HG03175 (cell line): ENCODE results near the gene DAO.

Experiments
- ATAC-seq: cut with Tn5 transposase; IDR thresholded peaks from one replicate; pipeline ENCODE4 v1.9.1; 2021; ENCODE audit warnings: mild to moderate bottlenecking, moderate library complexity; ENCODE audit not compliant: unreplicated experiment

The DAO gene

DNA sequence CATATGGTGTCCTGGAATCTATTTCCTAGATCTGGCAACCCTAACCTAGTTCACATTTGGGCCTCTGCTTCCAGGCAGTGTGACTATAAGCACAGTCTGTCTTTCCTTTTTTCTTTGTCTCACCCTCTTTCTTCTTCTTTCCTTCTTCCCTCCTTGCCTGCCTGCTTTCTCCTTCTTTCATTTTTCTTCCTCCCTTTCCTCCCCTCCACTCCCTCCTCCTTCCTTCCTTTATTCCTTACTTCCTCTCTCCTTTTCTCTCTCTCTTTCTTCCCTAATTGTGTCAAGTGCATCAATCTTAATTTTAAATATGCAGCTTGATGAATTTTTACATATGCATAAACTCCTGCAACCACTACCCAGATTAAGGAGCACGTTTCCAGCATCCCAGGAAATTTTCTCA, 4.6 kb upstream of the DAO start:
- ATAC-seq: no peak

DNA sequence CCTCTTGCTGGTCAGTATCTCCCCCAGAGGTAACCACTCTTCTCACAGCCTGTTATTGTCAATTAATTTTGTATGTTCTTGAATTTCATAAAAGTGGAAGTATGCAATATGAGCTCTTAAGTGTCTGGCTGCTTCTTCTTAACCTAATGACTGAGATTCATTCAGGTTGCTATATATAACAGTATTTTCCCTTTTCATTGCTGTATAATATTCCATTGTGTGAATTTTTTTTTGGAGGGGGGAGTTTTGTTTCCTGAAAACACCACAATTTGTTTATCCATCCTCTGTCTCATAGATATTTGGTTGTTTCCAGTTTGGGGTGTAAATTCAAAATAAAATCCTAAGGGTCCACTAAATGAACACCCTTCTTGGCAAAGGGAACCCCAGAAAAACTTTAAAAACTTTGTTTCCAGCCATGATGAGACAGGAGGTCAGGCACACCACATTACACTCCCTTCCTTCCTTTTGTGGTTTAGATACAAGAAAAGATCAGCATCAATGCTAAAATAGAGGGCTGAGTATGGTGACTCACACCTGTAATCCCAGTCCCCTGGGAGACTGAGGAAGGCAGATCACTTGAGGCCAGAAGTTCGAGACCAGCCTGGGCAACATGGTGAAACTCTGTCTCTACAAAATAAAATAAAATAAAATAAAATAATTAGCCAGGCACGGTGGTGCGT, 4.1 kb upstream of the DAO start:
- ATAC-seq: no peak

DNA sequence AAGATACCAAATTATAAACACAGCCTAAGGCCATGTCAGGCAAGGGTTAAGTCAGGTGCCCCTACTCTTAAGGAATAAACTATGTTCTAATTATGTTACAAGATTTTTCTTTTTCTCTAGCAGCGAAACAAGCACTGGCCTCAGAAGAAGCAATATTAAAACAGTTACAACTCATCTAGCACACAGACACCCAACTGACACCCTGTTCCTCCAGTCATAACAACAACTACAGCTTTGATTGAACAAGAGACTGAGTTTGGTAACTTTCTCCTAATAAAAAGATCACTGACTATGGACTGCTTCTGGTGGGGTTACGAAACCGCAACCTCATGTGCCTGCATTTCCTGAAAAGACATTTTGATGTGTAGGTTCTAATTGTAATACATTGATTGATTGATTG, 3.3 kb upstream of the DAO start:
- no peak for ATAC-seq

DNA sequence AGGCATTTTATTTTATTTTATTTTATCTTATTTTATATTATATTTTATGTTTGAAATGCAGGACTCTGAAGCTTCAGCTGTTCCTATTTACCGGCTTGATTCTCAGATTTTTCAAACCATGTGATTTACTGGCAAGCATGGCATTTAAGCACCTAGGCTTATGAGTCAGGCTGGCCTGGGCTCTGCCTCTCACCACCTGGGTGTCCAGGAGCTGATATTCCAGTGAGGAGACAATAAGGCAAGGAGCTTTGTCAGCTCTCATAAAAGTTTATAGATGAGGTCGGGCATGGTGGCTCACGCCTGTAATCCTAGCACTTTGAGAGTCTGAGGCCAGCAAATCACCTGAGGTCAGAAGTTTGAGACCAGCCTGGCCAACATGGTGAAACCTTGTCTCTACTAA, 2.1 kb downstream of the DAO start:
- ATAC-seq: no peak

DNA sequence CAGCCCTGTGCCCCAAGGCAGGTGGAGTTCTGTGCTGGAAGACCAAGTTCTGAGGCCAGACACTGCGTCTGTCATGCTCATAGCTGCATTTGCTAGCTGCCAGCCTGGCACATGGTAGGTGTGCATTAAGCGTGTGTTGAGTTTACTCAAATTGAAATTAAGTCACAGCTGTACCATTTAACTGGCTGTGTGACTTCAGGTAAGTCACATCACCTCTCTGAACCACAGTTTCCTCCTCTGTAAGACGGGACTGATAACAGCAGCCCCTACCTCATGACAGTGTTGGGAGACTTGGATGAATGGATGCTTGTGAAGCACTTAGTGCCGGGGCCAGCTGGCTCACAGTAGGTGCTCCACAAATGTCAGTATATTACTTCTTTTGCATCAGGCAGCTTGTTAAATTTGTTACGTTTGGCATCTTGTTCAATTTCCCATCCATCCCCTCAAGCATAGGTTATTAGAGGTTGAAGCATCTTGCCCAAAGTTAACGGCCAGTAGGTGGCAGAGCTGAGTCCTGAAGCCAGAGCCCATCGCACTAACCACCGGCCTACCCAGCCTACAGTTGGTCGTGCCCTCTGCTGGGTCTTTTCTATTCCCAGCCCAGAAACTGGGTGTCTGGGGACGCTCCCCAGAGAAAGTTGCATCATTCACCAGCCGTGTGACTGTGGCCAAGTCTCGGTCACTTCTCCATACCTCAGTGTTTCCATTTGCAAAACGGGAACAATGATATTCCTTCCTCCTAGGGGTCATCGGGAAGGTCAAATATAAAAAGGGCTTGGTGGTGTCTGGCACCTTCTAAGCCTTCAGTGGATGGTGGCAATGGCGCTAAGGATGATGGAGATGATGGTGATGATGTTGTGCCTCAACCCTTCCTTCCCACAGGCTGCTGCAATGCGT, 4.5 kb downstream of the DAO start:
- no peak for ATAC-seq

DNA sequence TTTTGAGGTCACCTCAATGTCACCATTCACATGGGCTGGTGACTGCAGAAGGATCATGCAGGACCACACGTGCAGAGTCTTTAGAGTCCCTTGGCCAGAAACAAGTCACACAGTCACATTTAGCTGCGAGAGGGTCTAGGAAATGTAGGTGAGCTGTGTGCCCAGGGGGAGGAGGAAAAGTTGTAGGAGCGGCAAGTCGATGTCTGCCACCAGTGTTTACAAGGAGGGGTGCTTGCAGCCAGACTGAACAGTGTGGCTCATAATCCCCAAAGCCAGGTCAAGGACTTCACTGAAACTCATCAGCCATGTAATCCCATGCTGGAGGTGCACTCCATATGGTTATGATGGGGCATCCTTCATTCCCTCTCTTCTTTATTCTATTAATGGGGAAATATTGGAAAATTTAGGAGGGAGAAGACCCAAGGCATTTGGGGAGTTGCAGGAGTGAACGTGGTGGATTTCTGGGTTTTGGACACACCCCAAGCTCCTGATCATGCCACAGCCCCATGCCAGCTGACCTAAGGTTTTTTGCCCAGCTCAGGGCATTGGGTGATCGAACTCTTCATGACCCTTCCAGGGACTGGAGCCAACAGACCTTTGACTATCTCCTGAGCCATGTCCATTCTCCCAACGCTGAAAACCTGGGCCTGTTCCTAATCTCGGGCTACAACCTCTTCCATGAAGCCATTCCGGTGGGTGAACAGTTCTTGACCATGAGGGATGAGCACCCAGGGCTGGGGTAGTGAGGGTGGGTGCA, 7.2 kb downstream of the DAO start:
- no peak for ATAC-seq

DNA sequence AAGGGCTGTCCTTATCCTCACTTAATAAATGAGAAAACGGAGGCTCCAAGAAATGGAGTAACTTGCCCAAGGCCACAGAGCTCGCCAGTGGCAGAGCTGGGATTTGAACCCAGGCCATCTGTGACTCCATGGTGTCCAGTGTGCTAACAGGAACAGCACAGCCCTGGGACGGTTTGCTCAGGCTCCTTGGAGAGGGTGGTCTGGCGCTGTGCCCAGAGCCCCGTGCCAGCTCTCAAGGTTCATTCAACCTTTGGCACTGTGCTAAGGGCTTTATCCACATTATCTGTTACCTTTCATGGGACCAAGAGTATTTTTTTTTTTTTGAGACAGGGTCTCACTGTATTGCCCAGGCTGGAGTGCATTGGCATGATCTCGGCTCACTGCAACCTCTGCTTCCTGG, 8.1 kb downstream of the DAO start:
- no peak for ATAC-seq

DNA sequence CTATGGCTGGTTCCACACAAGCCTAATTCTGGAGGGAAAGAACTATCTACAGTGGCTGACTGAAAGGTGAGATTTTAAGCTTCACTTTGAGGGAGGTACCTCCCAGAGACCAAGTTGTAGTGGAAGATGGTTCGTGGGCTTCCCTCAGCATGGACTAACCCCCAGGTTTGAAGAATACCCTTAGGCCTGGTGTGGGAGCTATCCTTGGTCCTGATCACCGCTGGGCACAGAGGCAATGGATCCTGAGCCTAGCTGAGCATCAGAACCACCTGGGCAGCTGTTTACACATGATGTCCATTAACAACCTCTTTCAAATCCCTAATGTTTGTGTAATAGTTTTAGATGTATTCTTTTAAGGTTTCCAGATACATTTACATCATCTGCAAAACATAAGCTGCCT, 10.3 kb downstream of the DAO start:
- ATAC-seq: no peak

DNA sequence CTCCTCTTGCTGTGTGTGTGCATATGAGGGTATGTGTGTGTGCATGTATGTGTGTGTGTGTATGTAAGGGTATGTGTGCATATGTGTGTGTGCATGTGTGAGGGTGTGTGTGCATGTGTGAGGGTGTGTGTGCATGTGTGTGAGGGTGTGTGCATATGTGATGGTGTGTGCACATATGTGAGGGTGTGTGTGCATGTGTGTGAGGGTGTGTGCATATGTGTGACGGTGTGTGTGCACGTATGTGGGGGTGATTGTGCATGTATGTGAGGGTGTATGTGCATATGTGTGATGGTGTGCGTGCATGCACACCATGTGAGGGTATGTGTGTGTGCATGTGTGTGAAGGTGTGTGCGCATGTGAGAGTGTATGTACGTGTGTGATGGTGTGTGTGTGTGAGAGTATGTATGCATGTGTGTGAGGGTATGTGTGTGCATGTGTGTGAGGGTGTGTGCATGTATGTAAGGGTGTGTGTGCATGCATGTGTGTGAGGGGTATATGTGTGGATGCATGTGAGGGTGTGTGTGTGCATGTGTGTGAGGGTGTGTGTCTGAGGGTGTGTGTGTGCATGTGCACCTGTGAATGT, 15.4 kb downstream of the DAO start:
- ATAC-seq: no peak

DNA sequence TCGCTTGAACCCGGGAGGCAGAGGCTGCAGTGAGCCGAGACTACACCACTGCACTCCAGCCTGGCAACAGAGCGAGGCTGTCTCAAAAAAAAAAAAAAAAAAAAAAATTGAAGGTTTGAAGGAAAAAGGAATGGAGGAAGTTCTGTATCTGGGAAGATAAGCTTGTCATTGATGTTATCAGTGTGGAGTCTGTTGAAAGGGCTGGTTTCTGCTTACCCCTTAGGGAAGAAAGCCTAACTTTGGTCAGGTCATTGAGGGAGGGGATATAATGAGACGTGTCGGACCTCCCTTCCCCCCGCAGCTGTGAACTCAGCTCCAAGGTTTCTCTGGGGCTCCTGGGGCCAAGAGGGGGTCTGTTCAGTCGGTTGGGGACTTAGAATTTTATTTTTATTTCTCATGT, 16.4 kb downstream of the DAO start:
- no peak for ATAC-seq

DNA sequence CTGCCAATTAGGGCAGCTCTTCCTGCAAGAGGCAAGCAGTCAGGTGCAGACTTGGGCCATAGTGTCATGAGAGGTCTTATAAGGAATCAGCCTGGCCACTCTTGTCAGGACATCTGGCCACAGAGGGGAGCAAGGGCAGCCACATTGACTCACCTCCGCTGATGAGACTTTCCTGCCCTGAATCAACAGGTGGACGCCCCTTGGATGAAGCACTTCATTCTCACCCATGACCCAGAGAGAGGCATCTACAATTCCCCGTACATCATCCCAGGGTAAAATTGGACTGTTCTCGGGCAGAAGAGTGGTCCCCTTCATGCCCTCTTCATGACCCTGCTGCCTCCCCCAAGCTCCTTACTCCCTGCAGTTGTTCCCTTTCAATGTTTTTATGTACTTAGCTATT, 16.9 kb downstream of the DAO start:
- ATAC-seq: no peak

DNA sequence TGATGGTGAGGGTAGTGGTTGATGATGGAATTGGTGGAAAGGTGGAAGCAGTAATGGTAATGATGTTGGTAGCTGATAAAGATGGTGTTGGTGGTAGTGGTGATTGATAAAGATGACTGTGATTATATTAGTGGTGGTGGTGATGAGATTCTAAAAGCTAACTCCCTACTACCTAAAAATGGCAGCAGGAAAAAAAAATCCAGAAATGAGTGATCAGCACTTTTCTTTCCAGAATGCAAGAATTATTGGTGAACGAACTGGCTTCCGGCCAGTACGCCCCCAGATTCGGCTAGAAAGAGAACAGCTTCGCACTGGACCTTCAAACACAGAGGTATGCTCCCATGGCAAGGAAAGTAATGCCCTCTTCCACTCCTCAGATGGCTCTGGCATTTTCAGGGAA, 19.3 kb downstream of the DAO start:
- ATAC-seq: no peak

DNA sequence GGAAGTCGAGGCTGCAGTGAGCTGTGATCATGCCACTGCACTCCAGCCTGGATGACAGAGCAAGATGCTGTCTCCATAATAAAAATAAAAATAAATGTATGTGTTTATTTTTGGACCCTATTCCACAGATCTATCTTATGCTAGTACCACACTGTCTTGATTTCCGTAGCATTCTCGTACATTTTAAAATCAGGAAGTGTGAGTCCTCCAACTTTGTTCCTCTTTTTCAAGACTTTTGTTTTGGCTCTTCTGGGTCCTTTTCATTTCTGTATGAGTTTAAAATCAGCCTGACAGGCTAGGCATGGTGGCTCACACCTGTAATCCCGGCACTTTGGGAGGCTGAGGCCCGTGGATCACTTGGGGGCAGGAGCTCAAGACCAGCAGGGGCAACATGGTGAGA, 25.8 kb downstream of the DAO start:
- ATAC-seq: no peak

DNA sequence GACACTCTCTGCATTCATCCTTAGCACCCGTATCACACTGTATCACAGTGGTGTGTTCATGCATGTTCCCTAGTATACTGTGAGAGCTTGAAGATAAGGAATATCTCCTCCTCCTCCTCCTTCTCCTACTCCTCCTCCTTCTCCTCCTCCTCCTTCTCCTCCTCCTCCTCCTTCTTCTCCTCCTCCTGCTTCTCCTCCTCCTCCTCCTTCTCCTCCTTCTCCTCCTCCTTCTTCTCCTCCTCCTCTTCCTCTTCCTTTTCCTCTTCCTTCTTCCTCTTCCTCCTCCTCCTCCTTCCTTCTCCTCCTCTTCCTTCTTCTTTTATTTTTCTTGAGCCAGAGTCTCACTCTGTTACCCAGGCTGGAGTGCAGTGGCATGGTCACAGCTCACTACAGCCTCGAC, 27.1 kb downstream of the DAO start:
- ATAC-seq: no peak

DNA sequence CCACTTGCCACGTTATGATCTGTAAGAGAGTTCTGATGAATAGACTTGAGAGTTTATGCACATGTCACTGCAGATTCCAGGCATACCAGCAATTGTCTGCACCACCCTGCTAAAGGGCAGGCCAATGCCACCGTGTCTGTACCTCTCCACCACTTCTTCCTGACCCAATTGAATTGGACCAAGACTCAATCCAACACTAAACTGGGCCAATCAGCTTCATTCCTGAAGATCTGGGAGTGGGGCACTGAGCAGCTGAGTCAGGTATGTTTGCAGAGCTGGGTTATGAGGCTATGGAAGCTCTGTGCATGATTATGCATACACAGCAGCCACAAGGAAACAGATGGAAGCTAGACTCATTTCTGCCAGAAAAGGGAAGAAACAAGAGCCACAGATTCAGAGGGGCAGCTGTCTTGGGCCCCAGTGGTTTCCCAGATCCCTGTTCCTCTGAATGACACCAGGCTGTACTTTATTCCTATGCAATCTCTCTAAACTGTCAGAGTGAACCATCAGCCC, 28.0 kb downstream of the DAO start:
- no peak for ATAC-seq

DNA sequence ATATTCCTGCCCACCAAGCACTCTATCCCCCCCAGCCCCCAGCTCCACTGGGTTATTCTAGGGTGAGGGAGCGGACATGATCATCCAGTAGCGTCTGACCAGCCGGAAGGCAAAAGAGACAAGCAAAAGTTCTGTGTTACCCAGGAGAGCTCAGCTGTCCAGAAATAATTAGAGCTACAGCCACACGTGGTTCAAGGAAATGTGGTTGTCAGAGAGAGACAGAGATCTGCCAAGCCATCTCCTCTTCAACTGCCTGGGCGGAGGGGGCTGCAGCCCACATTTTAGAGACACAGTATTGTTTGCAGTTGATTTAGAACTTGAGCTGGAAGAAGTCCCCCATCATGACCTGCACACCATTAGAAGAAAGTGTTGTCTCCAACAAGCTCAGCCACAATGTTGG, 30.4 kb downstream of the DAO start:
- no peak for ATAC-seq

DNA sequence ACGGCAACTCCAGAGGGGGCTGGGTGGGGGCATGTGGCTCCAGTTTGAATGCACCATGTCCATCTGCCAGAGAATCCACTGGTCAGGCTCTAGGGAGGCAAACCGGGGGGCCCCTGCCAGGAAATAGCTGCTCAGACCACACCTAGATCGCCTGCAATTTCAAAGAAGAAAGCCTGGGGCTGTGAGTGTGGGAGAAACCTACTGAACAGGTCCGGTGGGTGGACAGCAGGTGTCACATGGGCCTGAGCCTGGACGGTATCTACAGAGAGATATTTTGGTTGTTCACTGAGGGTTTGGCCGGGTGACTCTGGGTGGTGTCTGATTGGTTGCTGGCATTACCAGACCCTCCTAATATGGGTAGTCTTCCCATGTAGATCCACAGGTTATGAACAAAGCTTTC, 32.0 kb downstream of the DAO start:
- ATAC-seq: no peak

DNA sequence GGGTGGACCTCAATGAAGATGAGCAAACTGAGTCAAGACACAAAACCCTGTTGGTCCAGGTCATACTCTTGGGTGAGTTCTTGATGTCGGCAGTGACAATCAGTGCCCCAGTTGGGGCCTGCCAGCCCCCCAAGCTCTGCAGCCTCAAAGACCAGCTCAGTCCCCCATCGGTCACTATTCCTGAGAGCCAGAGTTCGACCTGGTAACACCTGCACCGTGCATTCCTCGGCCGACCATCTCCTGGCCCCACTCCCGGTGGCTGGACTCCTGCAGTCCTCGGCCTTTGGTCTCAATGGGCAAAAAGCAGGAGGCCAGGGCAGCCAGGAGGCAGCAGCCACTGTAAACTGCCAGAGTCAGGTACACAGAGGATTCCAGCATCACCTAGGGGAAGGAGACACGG, 32.5 kb downstream of the DAO start:
- ATAC-seq: no peak

DNA sequence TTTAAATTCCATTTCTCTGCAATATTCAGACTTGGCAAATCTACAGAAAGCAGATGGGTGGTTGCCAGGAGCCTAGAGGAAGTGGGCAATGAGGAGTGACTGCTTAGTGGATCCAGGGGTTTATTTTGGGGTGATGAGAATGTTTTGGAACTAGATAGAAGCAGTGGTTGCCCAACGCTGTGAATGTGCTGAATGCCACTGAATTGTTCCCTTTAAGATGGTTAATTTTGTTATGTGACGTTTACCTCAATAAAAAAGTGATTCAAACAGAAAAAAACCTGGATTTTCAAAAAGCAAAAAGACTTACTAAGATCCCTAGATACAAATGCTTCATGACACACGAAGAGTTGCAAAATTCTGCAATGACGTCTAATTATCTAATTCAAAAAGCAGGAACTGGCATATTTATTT, 34.2 kb downstream of the DAO start:
- no peak for ATAC-seq

DNA sequence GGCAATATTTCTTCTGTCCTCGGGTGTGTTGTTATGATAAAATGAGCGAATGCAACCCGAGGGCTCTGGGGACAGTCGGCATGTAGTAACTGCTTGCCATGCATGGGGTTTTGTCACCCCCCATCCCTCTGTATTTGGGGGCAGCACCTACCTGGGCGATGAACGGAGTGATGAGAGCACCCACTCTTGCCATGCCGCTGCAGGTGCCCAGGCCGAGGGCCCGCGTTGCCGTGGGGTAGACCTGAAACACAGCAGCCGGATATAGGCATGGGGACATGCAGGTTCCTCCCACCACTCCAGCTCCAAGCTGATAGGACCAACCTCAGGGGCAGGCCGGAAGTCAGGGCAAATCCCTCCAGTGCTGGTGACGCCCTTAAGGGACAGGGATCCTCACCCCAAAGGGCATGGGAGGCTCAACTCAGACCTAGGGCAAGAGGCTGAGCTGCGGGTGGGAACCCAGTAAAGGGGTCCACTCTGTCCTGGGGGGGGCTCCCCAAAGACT, 35.8 kb downstream of the DAO start:
- ATAC-seq: no peak

DNA sequence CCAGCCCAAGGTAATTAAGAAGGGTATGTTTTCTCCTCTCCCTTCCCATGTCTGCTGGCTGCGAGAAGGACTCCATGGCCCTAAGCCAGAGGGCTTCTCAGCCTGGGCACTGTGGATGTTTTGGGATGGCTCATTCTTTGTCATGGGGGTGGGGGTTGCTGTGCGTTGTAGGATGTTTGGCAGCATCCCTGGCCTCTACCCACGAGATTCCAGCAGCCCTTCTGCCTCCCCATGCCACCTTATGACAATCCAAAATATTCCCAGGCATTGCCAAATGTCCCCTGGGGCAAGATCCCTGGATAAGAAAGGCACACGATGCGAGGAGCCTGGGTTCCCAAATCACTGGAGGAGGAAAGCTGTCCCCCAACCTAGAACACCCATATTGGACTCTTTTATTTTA, 36.4 kb downstream of the DAO start:
- no peak for ATAC-seq
